SJCRH30 (cell line): ENCODE measurements around the gene ASPDH. TPM values are rescaled to one million over a fixed set of nuclear protein-coding genes. Genes with fewer than 3 reads are reported as not detected.

Source experiments
- DNase-seq, 2 experiments: peaks; one replicate each; pipeline ENCODE4 v3.0.0-alpha.2; 2015 to 2020
- H3K27ac ChIP-seq: fragments of 250-450 bp; sonication (Bioruptor Pico); 2 replicates; pipeline ENCODE4 v1.5.1; 2020; ENCODE audit warnings: mild to moderate bottlenecking, moderate library complexity
- H3K27me3 ChIP-seq: fragments of 250-450 bp; sonication (Bioruptor Pico); 2 replicates; pipeline ENCODE4 v1.5.1; 2020; ENCODE audit warnings: mild to moderate bottlenecking, moderate library complexity
- H3K36me3 ChIP-seq: fragments of 250-450 bp; sonication (Bioruptor Pico); 2 replicates; pipeline ENCODE4 v1.5.1; 2020; ENCODE audit warnings: mild to moderate bottlenecking, moderate library complexity
- H3K4me1 ChIP-seq: fragments of 250-450 bp; sonication (Bioruptor Pico); 2 replicates; pipeline ENCODE4 v1.5.1; 2020; ENCODE audit warnings: mild to moderate bottlenecking, moderate library complexity
- H3K4me3 ChIP-seq: fragments of 250-450 bp; sonication (Bioruptor Pico); 2 replicates; pipeline ENCODE4 v1.5.1; 2020; ENCODE audit warnings: mild to moderate bottlenecking, moderate library complexity
- H3K9me3 ChIP-seq: fragments of 250-450 bp; sonication (Bioruptor Pico); replicated peaks from 2 replicates; pipeline ENCODE4 v1.5.1; 2020; ENCODE audit warnings: mild to moderate bottlenecking, moderate library complexity
- total RNA-seq: library from RNA; depleted of rRNA; stranded (reverse); fragments of >200 nt; shearing (Covaris generic); gene quantifications from 2 replicates; pipeline ENCODE4 v1.2.3, GENCODE V29; 2014

ASPDH gene
- total RNA-seq, 1 experiment from 2014 or later, result not detected

GRCh38 chr19:50551034-50551714, 37.5 kb upstream of the ASPDH start:
- H3K9me3 ChIP-seq, result no peaks in the 10 kb centered on the region
- H3K4me3 ChIP-seq, result no peak overlapping the region
- no peak for DNase-seq
- no peaks in the 10 kb centered on the region for H3K4me1 ChIP-seq
- peaks cover 48% of the 10 kb centered on the region for H3K27me3 ChIP-seq
- H3K27ac ChIP-seq, result no peak overlapping the region
- no peaks in the 10 kb centered on the region for H3K36me3 ChIP-seq

GRCh38 chr19:50550594-50550966, 36.9 kb upstream of the ASPDH start:
- Histone ChIP-seq H3K4me1 (no peaks in the 10 kb centered on the region), H3K36me3 (no peaks in the 10 kb centered on the region), H3K4me3 (no peak overlapping the region), H3K27ac (no peak overlapping the region), H3K27me3 (peaks cover 48% of the 10 kb centered on the region), H3K9me3 (no peaks in the 10 kb centered on the region)
- DNase-seq, result no peak

- no peaks in the 10 kb centered on the region for H3K9me3 ChIP-seq
- no peaks in the 10 kb centered on the region for H3K4me1 ChIP-seq
- H3K36me3 ChIP-seq, result no peaks in the 10 kb centered on the region
- H3K27me3 ChIP-seq, result peaks cover 43% of the 10 kb centered on the region
- H3K4me3 ChIP-seq, result no peak overlapping the region
- H3K27ac ChIP-seq, result no peak overlapping the region
- DNase-seq, result no peak
Observed at GRCh38 chr19:50549927-50550593, 36.3 kb upstream of the ASPDH start.

GRCh38 chr19:50549059-50549926, 35.6 kb upstream of the ASPDH start:
- no peak overlapping the region for H3K4me3 ChIP-seq
- no peaks in the 10 kb centered on the region for H3K36me3 ChIP-seq
- H3K27ac ChIP-seq, result no peak overlapping the region
- H3K4me1 ChIP-seq, result no peaks in the 10 kb centered on the region
- DNase-seq, result no peak
- H3K9me3 ChIP-seq, result no peaks in the 10 kb centered on the region
- H3K27me3 ChIP-seq, result peaks cover 38% of the 10 kb centered on the region

- Histone ChIP-seq H3K27me3 (peaks cover 38% of the 10 kb centered on the region), H3K27ac (no peak overlapping the region), H3K4me3 (no peak overlapping the region), H3K9me3 (no peaks in the 10 kb centered on the region), H3K36me3 (no peaks in the 10 kb centered on the region), H3K4me1 (no peaks in the 10 kb centered on the region)
- DNase-seq, result peak; percentile 38 to 40
Observed at GRCh38 chr19:50548191-50549058, 34.7 kb upstream of the ASPDH start.

GRCh38 chr19:50547385-50548190, 33.9 kb upstream of the ASPDH start:
- peak; percentile 37 to 57 for DNase-seq
- Histone ChIP-seq H3K9me3 (no peaks in the 10 kb centered on the region), H3K4me3 (no peak overlapping the region), H3K4me1 (no peaks in the 10 kb centered on the region), H3K36me3 (no peaks in the 10 kb centered on the region), H3K27ac (no peak overlapping the region), H3K27me3 (peaks cover 38% of the 10 kb centered on the region)

- Histone ChIP-seq H3K4me3 (no peak overlapping the region), H3K36me3 (no peaks in the 10 kb centered on the region), H3K27me3 (peaks cover 43% of the 10 kb centered on the region), H3K9me3 (no peaks in the 10 kb centered on the region), H3K27ac (no peak overlapping the region), H3K4me1 (no peaks in the 10 kb centered on the region)
- no peak for DNase-seq
Observed at GRCh38 chr19:50546527-50547221, 33.0 kb upstream of the ASPDH start.

- DNase-seq, result no peak
- no peak overlapping the region for H3K4me3 ChIP-seq
Observed at GRCh38 chr19:50542943-50543342, 29.2 kb upstream of the ASPDH start.

GRCh38 chr19:50537769-50538230, 24.1 kb upstream of the ASPDH start:
- Histone ChIP-seq H3K4me3 (no peak overlapping the region), H3K36me3 (no peaks in the 10 kb centered on the region), H3K9me3 (peaks cover 6% of the 10 kb centered on the region; the same call in 1 of the 2 replicates), H3K27ac (no peak overlapping the region; the same call in 1 of the 2 replicates), H3K4me1 (peaks cover 5% of the 10 kb centered on the region; the same call in 1 of the 2 replicates), H3K27me3 (peaks cover 8% of the 10 kb centered on the region)
- DNase-seq, result peak; percentile 93 to 96

More at GRCh38 chr19:50542943-50543342, 29.2 kb upstream of the ASPDH start:
- Histone ChIP-seq H3K9me3 (no peaks in the 10 kb centered on the region), H3K27ac (no peak overlapping the region), H3K4me1 (no peaks in the 10 kb centered on the region), H3K36me3 (no peaks in the 10 kb centered on the region), H3K27me3 (peaks cover 21% of the 10 kb centered on the region)

GRCh38 chr19:50537306-50537685, 23.6 kb upstream of the ASPDH start:
- peaks cover 5% of the 10 kb centered on the region; the same call in 1 of the 2 replicates for H3K4me1 ChIP-seq
- peak in 1 of 2 experiments; percentile 71 for DNase-seq
- H3K27me3 ChIP-seq, result peaks cover 8% of the 10 kb centered on the region
- H3K4me3 ChIP-seq, result no peak overlapping the region
- peaks cover 8% of the 10 kb centered on the region; the same call in 1 of the 2 replicates for H3K9me3 ChIP-seq
- H3K27ac ChIP-seq, result peak overlapping the region; percentile 12; the same call in 1 of the 2 replicates
- no peaks in the 10 kb centered on the region for H3K36me3 ChIP-seq

GRCh38 chr19:50536662-50537305, 23.1 kb upstream of the ASPDH start:
- Histone ChIP-seq H3K27ac (peak overlapping the region; percentile 12; the same call in 1 of the 2 replicates), H3K9me3 (peaks cover 8% of the 10 kb centered on the region; the same call in 1 of the 2 replicates), H3K4me1 (peaks cover 5% of the 10 kb centered on the region; the same call in 1 of the 2 replicates), H3K27me3 (peaks cover 4% of the 10 kb centered on the region), H3K36me3 (no peaks in the 10 kb centered on the region), H3K4me3 (no peak overlapping the region)
- DNase-seq, result no peak

- no peaks in the 10 kb centered on the region for H3K27me3 ChIP-seq
- H3K4me1 ChIP-seq, result peaks cover 5% of the 10 kb centered on the region; the same call in 1 of the 2 replicates
- DNase-seq, result no peak
- peaks cover 8% of the 10 kb centered on the region; the same call in 1 of the 2 replicates for H3K9me3 ChIP-seq
- no peak overlapping the region for H3K27ac ChIP-seq
- H3K36me3 ChIP-seq, result no peaks in the 10 kb centered on the region
- no peak overlapping the region for H3K4me3 ChIP-seq
Observed at GRCh38 chr19:50535672-50536187, 22.0 kb upstream of the ASPDH start.
